T-helper 2 cell treated with Interferon-gamma antibody and Interleukin-4, amounts not matched to agents 5 μg/mL and 100 μg/mL, for 36 hours (primary cell): Measurements from ENCODE around the gene ATP2B1.
A peak's percentile ranks its signal among the peaks of the same experiment; 100 is the strongest.
"Not testable (repeated sequence)": the region's sequence is repeated elsewhere in the genome, so short reads cannot be mapped to it uniquely, and the experiment has no call there.

ENCODE experiments used
- DNase-seq: peaks from one replicate; pipeline ENCODE4 v3.0.0; 2021; ENCODE audit warnings: low spot score
- H3K27ac Mint-ChIP-seq: one replicate; pipeline ENCODE4 v1.8.0; 2021; ENCODE audit warnings: mild to moderate bottlenecking, mixed read lengths
- H3K27me3 Mint-ChIP-seq: one replicate; pipeline ENCODE4 v1.8.0; 2021; ENCODE audit warnings: low read depth, mixed read lengths
- H3K36me3 Mint-ChIP-seq: one replicate; pipeline ENCODE4 v1.8.0; 2021; ENCODE audit warnings: low read depth, mixed read lengths
- H3K4me1 Mint-ChIP-seq: one replicate; pipeline ENCODE4 v1.8.0; 2021; ENCODE audit warnings: low read depth, mixed read lengths
- H3K4me3 Mint-ChIP-seq: one replicate; pipeline ENCODE4 v1.8.0; 2022; ENCODE audit warnings: mild to moderate bottlenecking, moderate library complexity, mixed read lengths
- H3K9me3 Mint-ChIP-seq: one replicate; pipeline ENCODE4 v1.8.0; 2021; ENCODE audit warnings: mixed read lengths

ATP2B1 gene

DNA sequence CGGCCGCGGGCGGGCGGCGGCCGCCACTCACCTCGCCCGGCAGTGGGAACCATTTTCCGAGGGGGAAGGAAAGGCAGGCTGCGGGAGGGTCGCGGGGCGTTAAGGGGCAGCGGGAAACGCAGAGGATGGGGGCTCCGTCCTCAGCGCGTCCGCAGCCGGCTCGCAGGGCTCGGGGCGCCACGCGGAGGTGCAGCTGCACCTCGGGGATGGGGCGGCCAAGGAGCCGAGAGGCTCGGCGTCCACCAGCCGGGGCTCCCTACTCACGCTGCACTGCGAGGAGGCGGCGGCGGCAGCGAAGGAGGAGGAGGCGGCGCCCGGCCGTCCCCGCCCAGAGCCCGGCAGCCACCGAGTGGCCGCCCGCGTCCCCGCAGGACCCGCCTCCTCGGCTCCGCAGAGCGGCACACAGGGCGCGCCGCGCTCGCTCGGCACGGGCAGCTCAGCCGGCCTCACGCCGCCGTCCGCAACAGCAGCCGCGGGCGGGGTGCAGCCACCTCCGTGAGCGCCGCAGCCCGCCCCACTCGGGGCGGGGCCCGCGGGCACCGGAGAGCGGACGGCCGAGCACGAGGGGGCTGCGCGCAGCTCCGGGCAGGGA is at the start of gene ATP2B1:
ATP2B1 (minus strand) TSS at position 274 of the 592 bp plus-strand sequence. CDS start 52,952 bp downstream, outside the sequence.
- no peaks in the 10 kb centered on the region for H3K9me3 Mint-ChIP-seq
- H3K4me3 Mint-ChIP-seq: peak within 1 kb of the TSS; percentile 84
- H3K27ac Mint-ChIP-seq: peak within 1 kb of the TSS; percentile 86
- H3K4me1 Mint-ChIP-seq: peaks cover 25% of the 10 kb centered on the region
- peaks cover 2% of the 10 kb centered on the region for H3K36me3 Mint-ChIP-seq
- H3K27me3 Mint-ChIP-seq: peaks cover 40% of the 10 kb centered on the region
- peak; percentile 84 for DNase-seq

- not testable (repeated sequence) for H3K4me3 Mint-ChIP-seq, H3K27ac Mint-ChIP-seq, H3K27me3 Mint-ChIP-seq, H3K36me3 Mint-ChIP-seq, DNase-seq, H3K9me3 Mint-ChIP-seq
- peaks cover 32% of the 10 kb centered on the region for H3K4me1 Mint-ChIP-seq
Observed at GRCh38 chr12:89757987-89758386, 49.3 kb upstream of the ATP2B1 start.

- Mint-ChIP-seq H3K4me1 (peaks cover 32% of the 10 kb centered on the region), H3K27ac (peak overlapping the region; percentile 78), H3K4me3 (peak overlapping the region; percentile 6), H3K27me3 (no peaks in the 10 kb centered on the region), H3K9me3 (no peaks in the 10 kb centered on the region), H3K36me3 (no peaks in the 10 kb centered on the region)
- peak; percentile 51 for DNase-seq
Observed at GRCh38 chr12:89756585-89757398, 48.2 kb upstream of the ATP2B1 start.

DNA sequence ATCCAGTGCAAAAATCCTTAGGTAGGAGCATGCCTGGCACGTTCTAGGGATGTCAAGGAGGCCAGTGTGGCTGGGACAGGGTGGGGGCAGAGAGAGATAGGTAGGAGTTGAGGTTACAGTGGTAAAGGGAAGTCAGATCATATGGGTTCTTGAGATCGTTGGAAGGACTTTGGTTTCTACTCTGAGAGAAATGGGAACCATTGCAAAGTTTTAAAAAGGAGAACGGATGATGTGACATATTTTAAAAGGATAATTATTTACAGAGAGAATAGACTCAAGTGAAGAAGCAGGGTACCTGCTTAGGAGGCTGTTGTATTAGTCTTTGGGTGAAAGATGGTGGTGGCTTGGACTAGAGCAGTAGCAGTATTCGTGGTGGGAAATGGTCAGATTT is 47.6 kb upstream of the ATP2B1 start:
- DNase-seq: no peak
- Mint-ChIP-seq H3K27ac (peak overlapping the region; percentile 72), H3K9me3 (no peaks in the 10 kb centered on the region), H3K4me3 (peak overlapping the region; percentile 4), H3K27me3 (no peaks in the 10 kb centered on the region), H3K4me1 (peaks cover 30% of the 10 kb centered on the region), H3K36me3 (no peaks in the 10 kb centered on the region)

DNA sequence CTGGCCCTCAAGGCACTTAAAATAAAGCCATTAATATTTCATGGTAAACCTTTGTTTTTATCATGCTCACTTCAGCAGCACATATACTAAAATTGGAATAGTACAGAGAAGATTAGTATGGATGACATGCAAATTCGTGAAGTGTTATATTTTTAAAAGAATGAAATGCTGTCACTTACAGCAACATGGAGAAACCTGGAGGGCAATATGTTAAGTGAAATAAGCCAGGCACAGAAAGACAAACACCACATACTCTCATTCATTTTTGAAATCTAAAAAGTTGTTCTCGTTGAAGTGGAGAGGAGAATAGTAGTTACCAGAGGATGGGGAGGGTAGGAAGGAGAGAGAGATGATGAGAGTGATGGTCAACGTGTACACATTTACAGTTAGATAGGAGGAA is 45.4 kb upstream of the ATP2B1 start:
- Mint-ChIP-seq H3K36me3 (no peaks in the 10 kb centered on the region), H3K4me3 (no peak overlapping the region), H3K9me3 (peaks cover 3% of the 10 kb centered on the region), H3K27ac (no peak overlapping the region), H3K4me1 (peaks cover 20% of the 10 kb centered on the region), H3K27me3 (peaks cover 2% of the 10 kb centered on the region)
- no peak for DNase-seq

DNA sequence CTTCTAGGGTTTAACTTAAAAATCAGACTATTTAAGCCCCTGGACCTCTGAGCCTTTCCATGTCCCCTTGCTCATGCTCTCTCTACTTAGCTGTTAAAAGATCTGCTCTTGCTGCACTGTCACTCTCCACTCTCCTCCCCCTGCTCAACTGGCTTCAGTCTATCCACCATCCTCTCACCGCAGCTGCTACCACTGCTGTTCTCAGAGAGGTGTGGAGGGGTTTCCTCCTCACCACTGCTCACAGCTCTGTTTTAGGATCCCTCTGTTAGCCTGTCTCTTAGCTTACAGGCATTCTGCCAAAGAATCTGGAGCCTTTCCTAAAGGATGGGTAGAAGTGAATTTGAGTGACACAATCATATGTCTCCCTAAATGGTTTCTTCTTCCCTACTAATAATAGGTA is 43.7 kb upstream of the ATP2B1 start:
- H3K9me3 Mint-ChIP-seq: peaks cover 3% of the 10 kb centered on the region
- no peak overlapping the region for H3K27ac Mint-ChIP-seq
- H3K36me3 Mint-ChIP-seq: no peaks in the 10 kb centered on the region
- no peak overlapping the region for H3K4me3 Mint-ChIP-seq
- peaks cover 15% of the 10 kb centered on the region for H3K4me1 Mint-ChIP-seq
- no peak for DNase-seq
- H3K27me3 Mint-ChIP-seq: peaks cover 4% of the 10 kb centered on the region

- no peak for DNase-seq
- H3K27ac Mint-ChIP-seq: no peak overlapping the region
Observed at GRCh38 chr12:89750389-89751351, 42.0 kb upstream of the ATP2B1 start.

GRCh38 chr12:89748791-89749190 is 40.2 kb upstream of the ATP2B1 start:
- Mint-ChIP-seq H3K4me1 (no peaks in the 10 kb centered on the region), H3K27me3 (peaks cover 17% of the 10 kb centered on the region), H3K4me3 (no peak overlapping the region), H3K9me3 (peaks cover 3% of the 10 kb centered on the region), H3K27ac (no peak overlapping the region), H3K36me3 (no peaks in the 10 kb centered on the region)
- no peak for DNase-seq

More at GRCh38 chr12:89750389-89751351, 42.0 kb upstream of the ATP2B1 start:
- H3K4me1 Mint-ChIP-seq: no peaks in the 10 kb centered on the region
- no peaks in the 10 kb centered on the region for H3K36me3 Mint-ChIP-seq
- H3K27me3 Mint-ChIP-seq: peaks cover 13% of the 10 kb centered on the region
- no peak overlapping the region for H3K4me3 Mint-ChIP-seq
- peaks cover 3% of the 10 kb centered on the region for H3K9me3 Mint-ChIP-seq

DNA sequence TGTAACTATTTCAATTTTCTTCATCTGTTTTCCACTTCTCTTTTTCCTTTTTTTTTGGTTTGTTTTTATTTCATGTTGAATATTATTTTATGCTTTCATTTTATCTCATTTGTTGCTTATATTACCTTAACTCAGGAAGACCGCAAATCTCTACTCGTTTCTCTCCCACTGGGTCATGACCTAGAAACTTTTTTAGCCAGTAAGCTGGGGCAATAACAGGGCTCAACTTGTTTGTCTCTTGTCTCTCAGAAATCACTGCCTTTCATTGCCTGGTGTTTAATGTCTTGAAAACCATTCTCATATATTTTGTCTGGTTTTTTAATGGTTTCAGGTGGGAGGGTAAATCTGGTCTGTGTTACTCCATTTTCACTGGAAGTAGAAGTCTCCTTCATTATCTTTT is 36.6 kb upstream of the ATP2B1 start:
- Mint-ChIP-seq H3K9me3 (peaks cover 23% of the 10 kb centered on the region), H3K36me3 (no peaks in the 10 kb centered on the region), H3K4me3 (no peak overlapping the region)

DNA sequence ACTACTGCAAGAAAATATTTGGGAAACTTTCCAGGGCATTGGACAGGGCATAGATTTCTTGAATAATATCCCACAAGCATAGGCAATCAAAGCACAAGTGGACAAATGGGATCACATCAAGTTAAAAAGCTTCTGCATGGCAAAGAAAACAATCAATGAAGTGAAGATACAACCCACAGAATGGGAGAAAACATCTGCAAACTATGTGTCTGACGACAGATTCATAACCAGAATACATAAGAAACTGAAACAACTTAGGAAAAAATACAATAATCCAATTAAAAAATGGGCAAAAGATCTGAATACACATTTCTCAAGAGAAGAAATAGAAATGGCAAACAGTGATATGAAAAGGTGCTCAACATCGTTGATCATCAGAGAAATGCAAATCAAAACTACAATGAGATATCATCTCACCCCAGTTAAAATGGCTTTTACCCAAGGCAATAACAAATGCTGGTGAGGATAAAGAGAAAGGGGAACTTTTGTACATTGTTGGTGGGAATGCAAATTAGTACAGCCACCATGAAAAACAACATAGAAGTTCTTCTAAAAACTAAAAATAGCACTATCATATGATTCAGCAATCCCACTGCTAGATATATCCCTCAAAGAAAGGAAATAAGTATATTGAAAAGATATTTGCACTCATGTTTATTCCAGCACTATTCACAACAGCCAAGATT is 33.8 kb upstream of the ATP2B1 start:
- Mint-ChIP-seq H3K4me3 (no peak overlapping the region), H3K27ac (no peak overlapping the region), H3K27me3 (peaks cover 16% of the 10 kb centered on the region), H3K36me3 (peaks cover 6% of the 10 kb centered on the region), H3K9me3 (peaks cover 45% of the 10 kb centered on the region), H3K4me1 (no peaks in the 10 kb centered on the region)
- no peak for DNase-seq

More for the DNA sequence above, 36.6 kb upstream of the ATP2B1 start:
- no peak for DNase-seq
- Mint-ChIP-seq H3K27me3 (peaks cover 19% of the 10 kb centered on the region), H3K27ac (no peak overlapping the region), H3K4me1 (no peaks in the 10 kb centered on the region)

DNA sequence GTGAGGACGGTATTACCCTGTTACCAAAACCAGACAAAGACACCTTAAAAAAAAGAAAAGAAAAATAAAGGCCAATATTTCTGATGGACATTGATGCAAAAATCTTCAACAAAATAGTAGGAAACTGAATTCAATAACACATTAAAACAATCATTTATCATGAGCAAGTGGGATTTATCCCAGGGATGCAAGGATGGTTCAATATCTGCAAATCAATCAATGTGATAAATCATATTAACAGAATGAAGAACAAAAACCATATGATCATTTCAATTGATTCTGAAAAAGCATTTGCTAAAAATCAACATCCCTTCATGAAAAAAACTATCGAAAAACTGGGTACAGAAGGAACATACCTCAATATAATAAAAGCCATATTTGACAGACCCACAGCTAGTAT is 32.3 kb upstream of the ATP2B1 start:
- Mint-ChIP-seq H3K4me1 (no peaks in the 10 kb centered on the region), H3K4me3 (no peak overlapping the region), H3K27me3 (peaks cover 6% of the 10 kb centered on the region), H3K9me3 (peaks cover 50% of the 10 kb centered on the region), H3K36me3 (peaks cover 6% of the 10 kb centered on the region), H3K27ac (no peak overlapping the region)
- no peak for DNase-seq

GRCh38 chr12:89736995-89737394 is 28.4 kb upstream of the ATP2B1 start:
- Mint-ChIP-seq H3K4me1 (peaks cover 9% of the 10 kb centered on the region), H3K36me3 (peaks cover 8% of the 10 kb centered on the region), H3K27ac (no peak overlapping the region), H3K27me3 (no peaks in the 10 kb centered on the region), H3K4me3 (no peak overlapping the region), H3K9me3 (peaks cover 69% of the 10 kb centered on the region)
- no peak for DNase-seq

DNA sequence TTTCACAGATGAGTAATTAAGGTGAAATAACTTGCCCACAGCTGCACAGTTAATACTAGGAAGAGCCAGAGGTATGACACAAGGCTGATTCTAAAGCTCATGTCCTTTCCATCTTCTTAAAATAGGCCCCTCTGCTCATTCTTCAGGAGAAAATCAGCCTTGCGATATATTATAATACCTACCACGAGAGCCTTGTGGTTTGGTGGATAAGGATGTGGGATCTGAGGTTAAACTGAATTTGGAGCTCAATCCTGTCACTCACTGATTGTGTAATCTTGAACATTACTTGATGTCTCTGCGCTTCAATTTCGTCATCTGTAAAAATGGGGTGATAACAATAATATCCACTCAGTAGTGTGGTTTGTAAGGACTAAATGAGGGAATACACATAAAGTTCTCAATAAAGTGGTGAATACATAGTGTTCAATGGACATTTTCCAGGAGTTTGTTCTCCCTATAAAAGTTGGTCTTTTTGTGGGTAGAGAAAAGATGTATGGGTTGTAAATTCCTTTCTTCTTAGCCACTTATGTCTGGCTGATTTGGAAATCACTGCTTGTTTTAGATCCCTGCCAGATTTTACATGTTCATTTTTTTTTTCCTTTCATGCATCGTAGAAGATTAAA is 25.1 kb upstream of the ATP2B1 start:
- Mint-ChIP-seq H3K27ac (no peak overlapping the region), H3K4me1 (peaks cover 9% of the 10 kb centered on the region), H3K9me3 (peaks cover 37% of the 10 kb centered on the region), H3K4me3 (peak overlapping the region; percentile 39), H3K27me3 (no peaks in the 10 kb centered on the region), H3K36me3 (peaks cover 6% of the 10 kb centered on the region)
- DNase-seq: no peak
